NCI-H2029 (cell line): ENCODE results near the gene TNFRSF11A.

ENCODE experiments used
- DNase-seq: peaks from one replicate; lab custom pipeline; 2025; lab: John Stamatoyannopoulos, UW

TNFRSF11A gene

DNA sequence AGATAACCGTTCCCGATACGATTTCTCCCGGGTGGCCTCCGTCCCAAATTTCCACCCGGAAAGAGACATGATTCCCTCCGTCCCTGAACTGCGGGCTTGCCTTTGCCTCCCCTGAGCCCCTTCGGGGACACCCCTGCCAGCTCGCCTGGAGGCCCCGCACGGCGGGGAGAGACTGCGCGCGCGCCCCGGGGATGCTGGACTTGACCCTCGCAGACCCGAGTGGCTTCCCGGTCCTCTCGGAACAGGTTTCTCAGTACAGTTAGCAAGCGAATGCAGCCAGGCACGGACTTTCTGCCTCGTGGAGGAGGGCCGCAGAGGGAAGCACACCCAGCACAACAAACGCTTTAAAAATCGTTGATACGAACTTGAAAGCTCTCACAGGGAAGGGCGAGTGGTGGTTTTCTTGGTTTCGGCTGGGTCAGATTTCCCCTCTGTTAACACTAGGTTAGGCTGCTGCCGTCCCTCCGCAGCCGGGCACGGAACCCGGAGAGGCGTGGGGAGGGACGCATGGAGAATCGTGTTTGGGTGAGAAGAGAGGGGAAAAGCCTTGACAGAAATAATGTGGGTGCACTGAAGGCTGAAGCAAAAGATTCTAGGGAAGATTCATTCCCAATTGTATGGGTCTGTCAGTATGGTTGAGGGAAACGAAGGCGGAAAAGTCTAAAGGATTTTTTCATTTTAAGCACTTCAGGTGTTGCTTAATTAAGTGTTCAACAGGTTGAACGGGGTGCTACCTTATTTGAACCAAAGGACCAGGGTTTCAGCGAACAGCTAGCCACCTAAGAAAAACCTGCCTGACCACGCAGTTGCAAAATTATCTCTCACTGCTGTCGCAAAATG, 916 bp downstream of the TNFRSF11A start:
- no peak for DNase-seq

- no peak for DNase-seq
Observed at GRCh38 chr18:62326646-62327348, 1.7 kb downstream of the TNFRSF11A start.

DNA sequence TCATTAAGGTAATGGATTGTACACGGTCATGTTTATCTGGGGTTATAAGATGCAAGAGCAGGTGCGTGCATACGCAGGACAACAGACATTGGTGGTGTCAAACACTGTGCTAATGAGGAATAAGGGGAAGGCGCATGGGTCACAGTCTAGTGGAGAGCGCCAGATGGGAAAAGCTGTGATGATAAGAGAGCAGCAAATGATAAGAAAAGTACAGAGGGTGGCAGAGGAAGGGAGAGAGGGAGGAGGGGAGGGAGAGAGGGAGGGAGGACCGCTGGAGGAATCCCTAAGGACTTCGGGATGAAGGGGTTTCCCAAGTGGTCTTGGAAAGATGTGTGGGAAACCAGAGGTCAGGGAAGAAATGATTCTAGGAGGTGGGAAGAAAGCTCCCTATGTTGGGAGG, 2.9 kb downstream of the TNFRSF11A start:
- DNase-seq: no peak

- no peak for DNase-seq
Observed at GRCh38 chr18:62328586-62329525, 3.7 kb downstream of the TNFRSF11A start.

- DNase-seq: peak; percentile 22
Observed at GRCh38 chr18:62329691-62330454, 4.8 kb downstream of the TNFRSF11A start.

GRCh38 chr18:62330650-62331049, 5.5 kb downstream of the TNFRSF11A start:
- no peak for DNase-seq

DNA sequence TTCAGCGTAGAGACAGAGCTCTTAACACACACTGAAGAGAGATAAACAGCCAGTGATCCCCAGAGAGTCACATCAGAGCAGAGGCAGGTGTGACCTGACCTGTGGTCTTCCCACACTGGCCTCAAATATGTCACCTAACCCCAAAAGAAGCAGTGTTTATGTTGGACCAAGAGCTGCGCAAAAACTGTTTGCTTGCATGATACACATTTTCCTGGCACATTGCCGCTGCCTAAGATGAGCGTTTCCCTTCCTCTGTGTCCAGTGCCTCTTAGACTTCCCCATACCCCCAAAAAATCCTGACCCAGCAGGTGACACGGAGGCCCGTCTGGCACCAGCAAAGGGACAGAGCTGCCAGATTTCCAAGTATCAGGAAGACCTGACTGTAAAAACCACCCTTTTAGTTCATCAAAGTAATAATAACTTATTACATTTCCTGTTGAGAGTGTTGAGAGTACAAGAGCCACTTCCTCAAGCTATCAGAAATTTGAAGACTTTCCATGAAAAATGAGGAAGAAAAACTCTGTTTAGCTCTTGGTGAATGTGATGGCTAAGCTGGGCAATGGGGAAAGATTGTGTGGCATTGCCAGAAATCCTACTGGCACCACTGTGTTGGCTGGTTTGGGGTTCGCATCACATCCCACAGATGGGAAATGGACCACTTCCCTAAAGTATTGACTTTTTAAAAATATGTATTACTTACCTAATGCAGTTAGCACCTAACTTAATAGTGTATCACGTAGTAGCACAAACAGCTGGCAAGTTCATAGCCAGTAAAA, 6.7 kb downstream of the TNFRSF11A start:
- DNase-seq: no peak

DNA sequence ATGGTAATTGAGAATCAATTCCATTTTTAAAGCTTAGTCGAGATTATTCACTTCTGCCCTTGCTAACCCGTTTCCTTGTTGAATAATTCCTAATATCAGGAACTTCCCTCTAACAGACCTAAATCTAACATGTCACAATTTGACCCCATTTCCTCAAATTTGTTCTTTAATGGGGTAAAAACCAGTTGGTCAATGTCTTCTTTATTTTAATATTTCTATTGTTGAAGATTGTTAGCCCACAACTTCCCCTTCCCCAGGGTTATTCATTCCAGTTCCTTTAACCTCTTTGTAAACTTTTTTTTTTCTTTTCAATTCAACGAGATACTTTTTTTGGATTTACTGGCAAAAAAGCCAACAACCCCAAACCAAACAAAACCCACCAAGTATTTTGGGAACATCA, 7.3 kb downstream of the TNFRSF11A start:
- no peak for DNase-seq

GRCh38 chr18:62332964-62333695, 8.0 kb downstream of the TNFRSF11A start:
- no peak for DNase-seq

- DNase-seq: no peak
Observed at GRCh38 chr18:62334120-62334519, 9.0 kb downstream of the TNFRSF11A start.

DNA sequence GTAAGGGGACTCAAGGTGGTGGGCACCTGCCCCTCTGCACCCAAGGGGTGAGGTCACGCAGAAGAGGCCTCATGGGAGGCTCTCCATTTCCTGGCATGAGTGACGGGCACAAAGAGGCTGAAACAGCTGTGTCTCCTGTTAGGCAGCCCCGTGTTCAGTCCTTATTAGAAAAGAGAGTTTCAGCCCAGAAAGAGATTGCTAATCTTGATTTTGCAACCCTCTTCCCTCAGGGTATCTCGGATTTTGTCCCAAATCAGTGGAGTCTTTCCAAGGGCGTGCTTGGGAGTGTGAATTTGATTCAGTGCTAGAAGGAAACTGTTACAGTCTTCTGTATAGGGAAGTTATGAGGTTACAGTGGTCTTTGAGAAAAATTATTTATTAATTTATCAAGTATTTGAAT, 10.4 kb downstream of the TNFRSF11A start:
- no peak for DNase-seq

DNA sequence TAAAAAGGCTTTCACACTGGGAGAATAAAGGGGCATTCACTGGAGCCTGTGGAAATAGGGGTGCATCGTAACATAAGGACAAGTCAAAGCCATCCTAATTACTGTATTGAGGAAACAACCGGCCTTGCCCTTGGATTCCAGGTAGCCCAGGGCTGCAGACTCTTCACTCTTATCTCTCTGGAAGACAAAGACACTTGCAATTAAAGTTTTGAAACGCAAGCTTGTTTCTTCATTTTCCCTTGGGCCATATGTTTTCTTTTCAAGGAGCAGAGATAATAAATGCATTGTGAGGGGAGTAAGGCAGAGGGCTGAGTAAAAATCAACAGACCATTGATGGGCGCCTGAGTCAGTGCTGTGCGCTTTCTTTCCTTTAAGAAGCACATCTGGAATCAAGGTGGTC, 11.5 kb downstream of the TNFRSF11A start:
- no peak for DNase-seq

DNA sequence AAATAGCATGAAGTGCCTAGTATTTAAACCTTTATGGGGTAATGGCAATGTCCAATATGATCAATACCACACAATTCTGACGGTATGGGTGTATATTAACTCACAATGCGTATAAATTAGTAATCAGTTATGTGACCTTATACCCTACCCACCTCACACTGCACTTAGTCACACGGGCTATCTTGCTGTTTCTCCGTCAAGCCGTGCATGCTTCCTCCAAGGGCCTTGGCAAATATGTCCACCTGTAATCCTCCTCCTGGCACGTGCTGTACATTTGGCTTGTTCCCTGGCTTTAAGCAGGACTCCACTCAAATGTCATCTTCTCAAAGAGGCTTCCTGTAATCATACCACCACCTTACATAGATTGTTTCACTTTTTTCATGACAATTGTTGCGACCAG, 12.2 kb downstream of the TNFRSF11A start:
- DNase-seq: no peak

DNA sequence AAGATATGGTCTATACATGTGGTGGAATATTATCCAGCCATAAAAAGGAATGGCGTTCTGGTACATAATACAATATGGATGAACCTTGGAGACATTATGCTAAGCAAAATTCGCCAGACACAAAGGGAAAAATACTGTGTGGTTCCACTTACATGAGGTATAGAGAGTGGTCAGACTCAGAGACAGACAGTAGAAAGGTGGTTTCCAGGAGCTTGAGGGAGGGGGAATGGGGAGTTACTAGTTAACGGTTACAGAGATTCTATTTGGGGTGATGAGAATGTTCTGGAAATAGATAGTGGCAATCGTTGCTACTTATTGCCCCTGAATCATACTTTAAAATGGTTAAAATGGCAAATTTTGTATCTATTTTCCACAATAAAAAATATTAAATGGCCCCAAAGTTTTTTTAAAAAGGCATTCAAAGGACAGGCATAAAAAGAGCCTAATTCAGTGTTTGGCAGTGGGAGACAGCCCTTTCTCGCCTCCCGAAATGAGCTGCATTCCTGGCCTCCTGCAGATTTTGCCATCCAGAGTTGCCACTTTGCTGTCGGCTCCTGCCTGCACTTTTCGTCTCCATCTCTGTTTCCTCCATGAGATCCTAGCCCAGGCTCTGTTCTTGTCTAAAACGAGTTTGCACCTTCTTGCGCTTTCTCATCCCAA, 13.5 kb downstream of the TNFRSF11A start:
- DNase-seq: no peak

DNA sequence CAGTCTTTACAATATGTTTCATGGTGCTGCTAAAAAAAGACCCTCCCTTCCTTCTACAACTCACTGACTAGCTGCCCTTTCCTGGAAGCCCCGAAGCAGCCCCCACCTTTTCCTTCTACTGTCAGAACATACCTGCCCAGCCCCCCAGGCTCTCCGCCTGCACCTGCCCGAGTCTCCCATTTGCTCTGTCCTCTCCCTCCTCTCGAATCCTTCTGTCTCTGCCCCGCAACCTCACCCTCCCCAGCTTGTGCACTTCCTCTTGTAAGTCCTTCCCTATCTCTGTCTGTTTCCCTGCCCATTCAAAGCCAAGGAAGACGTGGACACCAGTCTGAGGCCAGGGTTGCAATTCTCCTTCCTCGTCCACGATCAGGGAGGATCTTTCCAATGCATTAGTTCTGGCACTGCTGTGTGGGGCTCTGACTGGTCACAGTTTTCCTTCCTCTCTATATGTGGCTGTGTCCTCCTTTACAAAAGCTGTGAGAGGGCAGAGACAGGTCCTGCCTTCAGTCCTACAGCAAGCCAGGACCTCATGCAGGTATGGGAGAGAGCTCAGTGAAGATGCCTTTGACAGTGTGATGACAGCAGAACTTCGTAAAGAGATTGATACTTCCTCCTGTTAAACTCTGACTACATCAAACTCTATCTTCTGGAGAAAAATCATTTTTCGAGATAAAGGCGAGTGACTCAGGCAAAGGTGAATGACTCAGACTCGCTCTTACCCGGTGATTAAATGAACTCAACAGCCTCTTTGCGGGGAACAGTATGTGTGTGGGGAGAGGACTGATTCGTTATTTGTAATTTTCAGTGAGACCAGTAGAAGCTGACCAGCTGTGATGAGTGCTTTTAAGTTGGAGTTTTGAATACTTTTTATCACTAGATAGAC, 14.2 kb downstream of the TNFRSF11A start:
- DNase-seq: no peak

DNA sequence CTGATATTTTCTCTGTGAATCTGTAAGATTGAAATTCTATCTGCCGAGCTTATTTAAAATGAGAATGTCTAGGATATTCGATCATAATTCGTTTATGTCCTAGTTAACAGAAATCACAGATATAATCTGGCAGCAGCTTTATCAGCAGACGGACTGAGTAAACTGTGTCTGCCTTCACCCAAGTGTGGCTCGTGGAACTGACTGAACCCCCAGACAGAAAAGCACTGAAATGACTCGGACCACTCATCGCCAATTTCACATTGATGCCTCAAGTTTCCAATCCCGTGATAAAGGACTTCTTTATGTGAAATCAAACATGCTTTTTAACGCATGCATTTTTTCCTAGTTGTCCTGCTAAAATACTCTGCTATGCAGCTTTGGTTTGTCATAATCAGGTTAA, 15.9 kb downstream of the TNFRSF11A start:
- DNase-seq: no peak

- no peak for DNase-seq
Observed at GRCh38 chr18:62341473-62341872, 16.4 kb downstream of the TNFRSF11A start.

- DNase-seq: no peak
Observed at GRCh38 chr18:62342884-62343283, 17.8 kb downstream of the TNFRSF11A start.

DNA sequence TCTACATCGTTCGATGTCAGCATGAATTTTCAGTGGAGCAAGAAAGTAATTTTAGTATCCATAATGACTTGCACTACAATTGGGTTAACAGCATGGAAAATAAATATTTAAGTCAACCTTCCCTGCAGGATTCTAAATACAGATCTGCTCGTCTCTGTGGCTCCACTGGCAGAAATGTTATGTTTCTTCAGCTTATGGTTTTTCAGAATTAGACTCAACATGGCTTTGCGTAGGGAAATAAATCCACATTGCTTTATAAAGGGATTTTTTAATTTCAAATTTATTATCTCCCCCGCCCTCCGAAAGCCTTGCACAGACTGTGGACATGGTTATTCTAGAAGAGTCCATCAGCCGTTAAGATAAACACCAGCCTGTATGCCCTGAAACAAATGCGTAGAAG, 18.2 kb downstream of the TNFRSF11A start:
- no peak for DNase-seq
